HAP-1 (cell line): ENCODE measurements around the gene TSPAN14.
A peak's percentile ranks its signal among the peaks of the same experiment; 100 is the strongest.

ENCODE experiments used
- DNase-seq, 2 experiments: peaks; one replicate each; pipeline ENCODE4 v3.0.0-alpha.2; 2016 to 2020; ENCODE audit warnings: low spot score in 2 of 2
- H3K27me3 ChIP-seq: fragments of 250-450 bp; sonication (Bioruptor Pico); 2 replicates; pipeline ENCODE4 v1.5.1; 2020; ENCODE audit warnings: low read depth, mild to moderate bottlenecking, moderate library complexity
- H3K36me3 ChIP-seq: fragments of 250-450 bp; sonication (Bioruptor Pico); replicated peaks from 2 replicates; pipeline ENCODE4 v1.5.1; 2020; ENCODE audit warnings: mild to moderate bottlenecking
- H3K4me1 ChIP-seq: fragments of 250-450 bp; sonication (Bioruptor Pico); 2 replicates; pipeline ENCODE4 v1.5.1; 2020; ENCODE audit warnings: mild to moderate bottlenecking
- H3K4me3 ChIP-seq: fragments of 250-450 bp; sonication (Bioruptor Pico); 2 replicates; pipeline ENCODE4 v1.5.1; 2020; ENCODE audit warnings: mild to moderate bottlenecking, moderate library complexity
- H3K9me3 ChIP-seq: fragments of 250-450 bp; sonication (Bioruptor Pico); 2 replicates; pipeline ENCODE4 v1.5.1; 2020; ENCODE audit warnings: mild to moderate bottlenecking, moderate library complexity
- in situ Hi-C: fragments of 300-500 bp; cut with MboI; formaldehyde crosslinking; loops from 3 replicates; pipeline ENCODE4 v1.14.3; 2020; ENCODE audit warnings: low sequenced_read_pairs, inconsistent platforms, mixed read lengths

Gene TSPAN14, protein sequence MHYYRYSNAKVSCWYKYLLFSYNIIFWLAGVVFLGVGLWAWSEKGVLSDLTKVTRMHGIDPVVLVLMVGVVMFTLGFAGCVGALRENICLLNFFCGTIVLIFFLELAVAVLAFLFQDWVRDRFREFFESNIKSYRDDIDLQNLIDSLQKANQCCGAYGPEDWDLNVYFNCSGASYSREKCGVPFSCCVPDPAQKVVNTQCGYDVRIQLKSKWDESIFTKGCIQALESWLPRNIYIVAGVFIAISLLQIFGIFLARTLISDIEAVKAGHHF

DNA sequence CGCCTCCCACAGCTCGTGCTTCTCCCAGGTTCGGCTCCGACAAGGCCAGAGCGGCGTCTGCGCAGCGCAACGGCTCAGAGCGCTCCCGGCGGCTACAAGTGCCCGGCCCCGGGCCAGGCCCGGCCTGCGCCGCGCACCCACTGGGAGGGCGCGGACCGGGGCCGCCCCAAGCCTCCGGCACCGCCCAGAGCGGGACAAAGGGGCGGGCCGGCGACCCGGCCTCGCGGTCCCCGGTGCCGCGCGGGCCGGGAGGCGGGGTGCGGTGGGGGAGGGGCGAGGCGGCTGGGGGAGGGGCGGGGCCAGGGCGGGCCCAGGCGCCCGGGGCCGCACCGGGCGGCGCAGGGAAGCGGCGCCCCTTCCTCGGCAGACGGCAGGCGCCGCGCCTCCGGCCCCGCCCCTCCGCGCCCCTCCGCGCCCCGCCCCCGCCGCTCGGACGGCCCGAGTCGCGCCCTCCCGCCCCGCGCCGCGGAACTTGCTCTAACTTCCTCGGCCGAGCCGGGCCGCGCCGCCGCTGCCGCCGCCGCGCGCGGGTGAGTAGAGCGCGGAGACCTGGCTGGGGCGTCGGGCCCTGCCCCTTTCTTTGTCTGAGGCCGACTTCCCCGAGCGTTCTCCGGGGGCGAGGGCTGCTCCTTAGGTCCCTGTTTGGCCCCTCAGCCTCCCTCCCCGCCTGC lies at the start of gene TSPAN14:
TSS of gene TSPAN14 (plus strand) at position 469 of the 671 bp plus-strand sequence. CDS start 34,924 bp downstream, outside the sequence.
- H3K36me3 ChIP-seq: no peaks in the 10 kb centered on the region
- peak within 1 kb of the TSS; percentile 64 for H3K4me3 ChIP-seq
- peaks cover 5% of the 10 kb centered on the region; the same call in 1 of the 2 replicates for H3K4me1 ChIP-seq
- H3K27me3 ChIP-seq: no peaks in the 10 kb centered on the region
- no peaks in the 10 kb centered on the region for H3K9me3 ChIP-seq
- in situ Hi-C loops: no loop called here
- peak; percentile 69 to 82 for DNase-seq

DNA sequence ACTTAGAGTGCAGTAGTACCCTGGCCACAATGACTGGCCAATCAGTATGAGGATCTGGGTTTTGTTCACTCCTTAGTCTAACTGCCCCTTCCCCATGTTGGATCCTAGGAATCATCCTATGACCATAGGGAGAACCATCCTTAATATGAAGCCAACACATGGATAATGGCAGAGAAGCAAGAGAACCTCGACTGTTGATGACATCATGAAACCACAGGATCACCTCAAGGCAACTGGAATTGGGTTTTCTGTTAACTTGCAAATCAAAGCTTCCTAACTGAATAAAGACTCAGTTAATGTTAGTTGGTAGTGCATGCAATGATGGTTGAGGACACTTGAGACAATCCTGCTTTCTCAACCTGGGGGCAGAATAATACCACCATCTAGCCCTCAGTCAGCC lies 49.1 kb upstream of the TSPAN14 start:
- no peaks in the 10 kb centered on the region; the same call in 1 of the 2 replicates for H3K4me1 ChIP-seq
- H3K36me3 ChIP-seq: no peaks in the 10 kb centered on the region
- in situ Hi-C loops: no loop called here
- no peaks in the 10 kb centered on the region for H3K27me3 ChIP-seq
- DNase-seq: no peak
- H3K4me3 ChIP-seq: no peak overlapping the region
- no peaks in the 10 kb centered on the region for H3K9me3 ChIP-seq

DNA sequence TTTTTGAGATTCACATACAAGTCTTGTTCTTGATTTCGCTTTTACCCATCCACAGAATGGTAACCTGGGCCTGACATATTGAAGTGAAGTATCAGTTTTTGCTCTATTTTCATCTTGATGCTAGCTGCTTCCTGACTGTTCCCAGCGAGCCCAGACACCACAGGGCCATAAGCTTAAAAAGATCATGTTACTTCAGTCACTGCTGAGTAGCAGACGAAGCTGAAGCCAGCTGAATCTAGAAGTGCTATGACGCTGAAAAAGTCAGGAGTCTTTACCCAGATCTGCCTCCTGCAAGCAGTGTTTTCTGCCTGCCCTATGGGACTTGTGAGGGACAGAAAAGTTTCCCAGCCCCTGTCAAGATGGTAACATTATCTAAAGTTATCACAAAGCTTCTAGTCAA lies 48.5 kb upstream of the TSPAN14 start:
- H3K27me3 ChIP-seq: no peaks in the 10 kb centered on the region
- H3K4me1 ChIP-seq: no peaks in the 10 kb centered on the region; the same call in 1 of the 2 replicates
- no peak for DNase-seq
- no peak overlapping the region for H3K4me3 ChIP-seq
- H3K36me3 ChIP-seq: no peaks in the 10 kb centered on the region
- in situ Hi-C loops: no loop called here
- no peaks in the 10 kb centered on the region for H3K9me3 ChIP-seq

DNA sequence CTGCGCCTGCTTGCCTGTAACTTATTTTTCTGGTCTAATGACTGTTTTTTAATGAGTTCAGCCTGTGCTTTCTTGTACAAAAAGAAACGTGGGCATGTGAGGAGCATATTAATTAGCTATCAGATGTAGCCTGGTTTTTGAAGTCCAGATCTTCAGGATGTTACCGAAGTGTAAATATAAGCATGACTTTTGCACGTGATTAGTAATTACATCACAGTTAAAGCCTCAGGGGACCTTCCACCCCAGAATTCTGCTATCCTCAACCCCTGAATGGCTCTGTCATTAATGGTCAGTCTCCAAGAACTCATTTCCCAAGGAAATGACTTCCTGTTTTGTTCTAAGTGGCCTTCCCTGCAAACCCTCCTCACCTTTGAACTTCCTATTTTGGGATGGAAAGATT lies 47.9 kb upstream of the TSPAN14 start:
- in situ Hi-C loops: no loop called here
- no peaks in the 10 kb centered on the region for H3K9me3 ChIP-seq
- H3K4me1 ChIP-seq: no peaks in the 10 kb centered on the region; the same call in 1 of the 2 replicates
- no peak for DNase-seq
- no peaks in the 10 kb centered on the region for H3K27me3 ChIP-seq
- H3K4me3 ChIP-seq: no peak overlapping the region
- no peaks in the 10 kb centered on the region for H3K36me3 ChIP-seq

DNA sequence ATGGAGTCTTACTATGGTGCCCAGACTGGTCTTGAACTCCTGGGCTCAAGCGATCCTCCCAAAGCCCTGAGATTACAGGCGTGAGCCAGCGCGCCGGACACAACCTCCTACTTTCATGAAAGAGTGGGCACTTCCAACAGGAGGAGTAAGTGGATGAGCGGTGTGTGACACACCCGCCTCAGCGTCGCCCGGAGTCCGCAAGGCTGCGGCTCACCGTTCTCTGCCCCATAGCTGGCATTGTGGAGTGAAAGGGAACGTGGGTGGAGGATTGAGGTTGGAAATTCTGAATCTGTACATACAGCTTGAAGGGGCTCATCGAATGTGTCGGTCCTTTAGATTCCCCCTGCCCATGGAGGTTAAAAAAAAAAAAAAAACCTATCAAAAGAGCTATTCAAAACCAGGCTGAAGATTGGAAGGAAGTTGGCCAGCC lies 46.3 kb upstream of the TSPAN14 start:
- Histone ChIP-seq H3K4me1 (no peaks in the 10 kb centered on the region; the same call in 1 of the 2 replicates), H3K36me3 (no peaks in the 10 kb centered on the region), H3K4me3 (peak overlapping the region; percentile 30), H3K27me3 (no peaks in the 10 kb centered on the region), H3K9me3 (no peaks in the 10 kb centered on the region)
- DNase-seq: no peak
- in situ Hi-C loops: no loop called here

DNA sequence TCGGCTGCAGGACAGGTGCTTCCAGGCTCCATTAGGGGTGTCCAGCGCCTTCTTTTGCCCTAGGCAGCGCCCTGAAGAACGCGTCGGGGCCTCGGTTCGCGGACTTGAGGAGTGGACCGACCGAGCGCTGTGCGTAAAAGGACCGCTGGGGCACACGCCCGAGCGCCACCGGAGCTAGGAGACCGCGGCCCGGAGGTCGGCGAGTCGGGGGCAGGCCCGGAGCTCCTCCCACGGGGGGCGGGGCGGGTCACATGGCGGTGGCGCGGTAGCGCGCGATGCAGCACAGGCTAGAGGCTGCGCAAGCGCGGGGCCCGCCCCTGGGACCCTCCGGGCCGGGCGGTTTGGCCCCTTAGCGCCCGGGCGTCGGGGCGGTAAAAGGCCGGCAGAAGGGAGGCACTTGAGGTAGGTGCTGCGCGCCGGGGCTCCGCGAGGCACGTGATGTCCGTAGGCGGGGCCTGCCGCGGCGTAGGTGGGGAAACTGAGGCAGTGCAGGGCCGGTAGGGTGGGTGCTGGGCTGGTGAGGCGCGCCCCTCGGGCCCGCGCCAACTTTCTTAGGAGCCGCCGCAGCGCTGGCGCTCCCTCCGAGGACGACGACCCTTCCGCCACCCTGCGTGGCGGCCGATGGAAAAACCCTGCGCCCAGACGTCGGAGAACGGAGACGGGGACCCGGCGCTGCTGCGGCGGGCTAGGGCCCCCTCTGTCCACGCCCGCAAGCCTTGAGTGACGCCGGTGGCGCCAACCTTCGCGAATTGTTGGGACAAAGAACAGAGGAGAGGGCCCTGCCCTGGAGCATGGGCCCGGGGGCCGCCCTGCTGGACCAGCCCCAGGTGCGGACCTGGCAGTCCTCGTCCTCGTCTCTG lies 45.6 kb upstream of the TSPAN14 start, which contains the start of gene PRXL2A:
TSS of gene PRXL2A (plus strand) at position 310 of the 860 bp plus-strand sequence. CDS start 11,917 bp downstream, outside the sequence.
- peak; percentile 43 to 87 for DNase-seq
- no peaks in the 10 kb centered on the region for H3K36me3 ChIP-seq
- in situ Hi-C loops: no loop called here

DNA sequence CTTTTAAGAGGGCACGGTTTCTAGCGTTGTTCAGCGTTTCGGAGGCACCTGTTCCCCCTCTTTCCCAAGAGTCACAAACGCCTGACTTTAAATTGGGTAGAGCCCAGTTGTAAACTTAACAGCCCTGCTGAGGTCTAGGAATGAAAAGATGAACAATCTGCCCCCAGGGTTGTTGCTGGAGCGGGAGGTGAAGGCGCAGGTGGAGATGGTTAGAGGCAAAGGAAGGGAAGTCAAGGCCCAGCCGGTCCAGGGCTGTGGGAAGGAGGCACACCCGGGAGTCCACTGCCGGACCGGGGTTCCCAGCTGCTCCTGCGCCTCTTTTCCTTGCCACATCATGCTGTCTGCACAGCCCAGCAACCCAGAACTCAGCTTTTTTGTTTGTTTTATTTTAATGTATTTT lies 45.0 kb upstream of the TSPAN14 start:
- no peaks in the 10 kb centered on the region for H3K36me3 ChIP-seq
- H3K4me3 ChIP-seq: no peak overlapping the region
- no peak for DNase-seq
- no peaks in the 10 kb centered on the region for H3K27me3 ChIP-seq
- H3K4me1 ChIP-seq: no peaks in the 10 kb centered on the region; the same call in 1 of the 2 replicates
- no peaks in the 10 kb centered on the region for H3K9me3 ChIP-seq
- in situ Hi-C loops: no loop called here

More for the DNA sequence above, 45.6 kb upstream of the TSPAN14 start, which contains the start of gene PRXL2A:
- no peaks in the 10 kb centered on the region; the same call in 1 of the 2 replicates for H3K4me1 ChIP-seq
- H3K9me3 ChIP-seq: no peaks in the 10 kb centered on the region
- H3K27me3 ChIP-seq: no peaks in the 10 kb centered on the region
- H3K4me3 ChIP-seq: peak within 1 kb of the TSS; percentile 30

DNA sequence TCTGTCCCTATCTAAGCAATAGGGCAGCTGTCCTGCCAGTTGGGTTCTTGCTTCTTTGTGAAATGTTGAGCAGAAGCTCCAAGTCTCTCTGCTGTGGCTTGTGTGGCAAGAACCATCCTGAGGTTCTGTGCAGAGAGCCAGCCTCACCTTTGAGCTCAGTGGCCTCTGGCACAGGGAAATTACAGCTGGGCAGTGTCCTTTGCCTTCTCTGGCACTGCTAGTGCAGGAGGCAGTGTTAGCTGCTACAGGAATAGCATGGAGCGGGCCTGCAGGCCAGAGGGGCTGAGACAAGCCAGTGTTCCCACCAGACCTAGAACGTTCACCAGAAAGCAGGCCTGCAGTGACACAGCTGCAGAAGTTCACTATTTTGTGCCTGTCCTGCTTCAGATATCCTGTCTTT lies 44.0 kb upstream of the TSPAN14 start:
- no peak for DNase-seq
- no peaks in the 10 kb centered on the region; the same call in 1 of the 2 replicates for H3K4me1 ChIP-seq
- in situ Hi-C loops: no loop called here
- H3K4me3 ChIP-seq: no peak overlapping the region
- H3K27me3 ChIP-seq: no peaks in the 10 kb centered on the region
- H3K36me3 ChIP-seq: no peaks in the 10 kb centered on the region
- no peaks in the 10 kb centered on the region for H3K9me3 ChIP-seq

DNA sequence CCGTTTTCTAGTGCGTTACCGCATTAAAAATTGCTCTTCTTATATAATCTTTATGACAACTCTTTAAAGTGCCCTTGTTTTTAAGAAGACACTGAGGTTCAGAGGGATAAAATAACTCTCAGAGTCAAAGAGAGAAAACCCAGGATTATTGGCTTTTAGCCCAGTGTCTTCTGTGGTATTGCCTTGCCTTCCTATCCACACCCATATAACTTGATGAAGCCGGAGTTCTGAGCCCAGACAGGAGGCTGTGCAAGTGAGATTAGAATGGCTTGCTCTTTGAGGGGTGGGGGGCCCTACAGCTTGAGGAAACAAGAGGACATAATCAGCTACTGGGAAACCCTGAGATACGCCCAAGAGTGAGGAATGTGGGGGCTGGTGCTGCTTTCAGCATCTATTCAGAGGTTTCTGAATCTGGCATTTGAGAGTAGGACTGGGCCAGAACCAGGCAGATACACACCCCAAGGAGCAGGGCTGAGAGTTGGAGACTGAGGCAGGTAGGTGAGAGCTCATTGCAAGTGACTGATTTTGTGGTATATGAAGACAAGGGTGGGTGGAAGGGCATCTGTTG lies 43.4 kb upstream of the TSPAN14 start:
- H3K4me3 ChIP-seq: no peak overlapping the region
- in situ Hi-C loops: no loop called here
- no peak for DNase-seq
- no peaks in the 10 kb centered on the region for H3K36me3 ChIP-seq
- H3K9me3 ChIP-seq: no peaks in the 10 kb centered on the region
- H3K4me1 ChIP-seq: no peaks in the 10 kb centered on the region; the same call in 1 of the 2 replicates
- no peaks in the 10 kb centered on the region for H3K27me3 ChIP-seq

DNA sequence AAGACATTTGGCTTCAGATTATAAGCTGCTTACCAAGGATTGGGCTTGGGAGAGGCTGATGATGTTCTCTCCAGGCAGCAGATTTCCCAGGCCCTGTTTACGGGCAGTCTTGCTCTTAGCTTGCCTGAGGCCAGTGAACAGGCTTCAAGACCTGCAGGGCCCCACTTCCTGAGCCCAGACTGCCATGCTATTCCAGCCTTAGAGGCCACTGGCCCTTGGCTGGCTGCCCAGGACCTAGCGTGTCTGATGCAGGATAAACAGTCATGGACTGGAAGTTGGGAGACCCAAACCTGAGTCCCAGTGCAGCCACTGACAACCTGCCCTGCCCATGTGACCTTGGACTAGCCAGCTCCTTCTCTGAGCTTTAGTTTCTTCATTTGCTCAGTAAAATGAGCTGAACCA lies 42.8 kb upstream of the TSPAN14 start:
- Histone ChIP-seq H3K9me3 (no peaks in the 10 kb centered on the region), H3K4me3 (no peak overlapping the region), H3K36me3 (no peaks in the 10 kb centered on the region), H3K4me1 (no peaks in the 10 kb centered on the region; the same call in 1 of the 2 replicates), H3K27me3 (no peaks in the 10 kb centered on the region)
- in situ Hi-C loops: no loop called here
- DNase-seq: no peak

DNA sequence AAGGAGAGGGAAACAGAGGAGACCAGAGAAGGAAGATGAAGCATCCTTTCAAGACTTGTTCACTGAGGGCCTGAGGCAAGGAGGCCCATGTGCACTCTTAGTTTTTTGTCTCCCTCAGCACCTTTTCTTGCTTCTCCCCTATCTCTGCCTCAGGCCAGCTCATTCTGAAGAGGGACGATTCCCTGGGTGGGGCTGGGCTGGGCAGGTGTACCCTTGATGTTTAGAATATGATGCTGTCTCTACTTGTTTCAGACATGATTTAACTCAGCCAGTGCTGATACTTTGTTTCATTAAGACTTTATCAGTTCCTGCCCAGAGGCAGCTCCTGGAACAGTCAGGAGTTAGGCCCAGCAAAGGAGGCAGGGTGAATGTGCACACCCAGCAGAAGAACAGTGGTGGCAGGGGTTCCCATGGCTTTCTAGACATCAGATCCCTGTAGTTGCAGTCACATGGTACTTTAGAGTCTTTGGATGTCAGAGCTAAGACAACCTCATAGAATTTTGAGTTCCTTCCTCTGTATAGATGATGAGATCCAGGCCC lies 42.4 kb upstream of the TSPAN14 start:
- no peaks in the 10 kb centered on the region; the same call in 1 of the 2 replicates for H3K4me1 ChIP-seq
- H3K9me3 ChIP-seq: no peaks in the 10 kb centered on the region
- no peaks in the 10 kb centered on the region for H3K36me3 ChIP-seq
- in situ Hi-C loops: no loop called here
- no peak for DNase-seq
- no peaks in the 10 kb centered on the region for H3K27me3 ChIP-seq
- H3K4me3 ChIP-seq: no peak overlapping the region

DNA sequence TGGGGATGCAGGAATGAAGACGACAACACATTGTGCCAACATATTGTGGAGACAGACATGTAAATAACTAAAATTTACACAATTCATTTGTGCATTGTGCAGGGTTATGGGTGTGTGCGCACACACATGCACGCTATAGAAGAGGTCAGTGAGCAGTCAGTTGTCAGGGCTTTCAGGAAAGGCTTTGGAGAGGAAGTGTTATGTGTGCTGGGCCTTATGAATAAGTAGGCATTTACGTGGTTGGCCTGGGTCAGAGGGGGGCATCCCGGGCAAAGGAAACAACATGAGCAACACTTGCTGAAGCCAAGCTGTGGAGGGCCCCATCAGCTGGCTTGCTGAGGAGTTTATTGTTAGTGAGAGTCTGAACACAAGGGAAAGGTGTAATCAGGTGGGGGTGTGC lies 41.6 kb upstream of the TSPAN14 start:
- no peak overlapping the region for H3K4me3 ChIP-seq
- H3K9me3 ChIP-seq: no peaks in the 10 kb centered on the region
- no peaks in the 10 kb centered on the region for H3K36me3 ChIP-seq
- no peaks in the 10 kb centered on the region; the same call in 1 of the 2 replicates for H3K4me1 ChIP-seq
- in situ Hi-C loops: no loop called here
- no peak for DNase-seq
- no peaks in the 10 kb centered on the region for H3K27me3 ChIP-seq
